Renal pelvis (tissue), 4 donors: Measurements from ENCODE around the gene EFHC2. TPM values are rescaled to one million over a fixed set of nuclear protein-coding genes. Genes with fewer than 3 reads are reported as not detected.
"Not testable (repeated sequence)": the region's sequence is repeated elsewhere in the genome, so short reads cannot be mapped to it uniquely, and the experiment has no call there.

Source experiments
- DNase-seq: peaks from one replicate; pipeline ENCODE4 v3.0.0-alpha.2; 2013
- polyA plus RNA-seq, 3 donors: library from polyadenylated mRNA; unstranded; fragments of 120-200 nt; gene quantifications; one replicate each; pipeline ENCODE4 v1.2.1, GENCODE V29; 2013; ENCODE audit not compliant: insufficient read length in 3 of 3

Gene EFHC2
- polyA plus RNA-seq, 3 donors, result 7.1 to 10.6 (median 8.6) TPM

DNA sequence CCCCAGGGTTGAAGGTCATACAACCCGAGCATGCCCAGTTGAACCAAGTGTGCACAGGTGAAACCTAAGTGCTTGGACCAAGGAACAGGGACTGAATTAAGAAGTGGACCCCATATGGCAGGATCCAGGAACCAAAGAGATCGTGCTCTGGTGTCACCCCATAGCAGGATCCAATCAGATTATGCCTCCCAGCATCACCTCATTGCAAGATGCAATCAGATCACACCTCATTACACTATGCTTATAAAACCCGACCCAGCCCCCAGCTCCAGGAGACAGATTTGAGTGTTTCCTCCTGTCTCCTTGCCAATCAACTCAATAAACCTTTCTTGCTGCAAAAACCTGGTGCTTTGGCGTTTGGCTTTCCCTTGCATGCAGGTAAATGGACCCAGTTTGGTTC is 37.6 kb downstream of the EFHC2 start:
- DNase-seq, result no peak

DNA sequence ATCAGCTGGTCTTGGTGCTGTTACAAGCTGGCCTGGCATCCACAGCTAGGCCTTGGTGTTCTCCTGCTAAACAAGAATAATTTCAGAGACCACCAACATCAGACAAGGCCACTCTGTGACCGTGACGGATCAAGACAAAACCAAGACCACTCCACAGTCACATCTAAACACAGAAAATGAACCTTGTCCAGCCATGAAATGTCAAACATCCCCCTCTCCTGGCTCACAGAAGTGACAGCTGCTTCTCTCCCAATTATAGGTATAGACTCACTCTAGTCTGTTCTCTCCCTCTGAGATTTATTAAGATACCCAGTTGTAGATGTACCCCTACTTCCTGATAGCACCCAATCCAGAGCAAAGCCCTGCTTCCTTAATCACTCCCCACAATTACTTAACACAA is 40.4 kb downstream of the EFHC2 start:
- no peak for DNase-seq

- DNase-seq, result no peak
These were observed 44.3 kb downstream of the EFHC2 start for GRCh38 chrX:44299177-44299576.

DNA sequence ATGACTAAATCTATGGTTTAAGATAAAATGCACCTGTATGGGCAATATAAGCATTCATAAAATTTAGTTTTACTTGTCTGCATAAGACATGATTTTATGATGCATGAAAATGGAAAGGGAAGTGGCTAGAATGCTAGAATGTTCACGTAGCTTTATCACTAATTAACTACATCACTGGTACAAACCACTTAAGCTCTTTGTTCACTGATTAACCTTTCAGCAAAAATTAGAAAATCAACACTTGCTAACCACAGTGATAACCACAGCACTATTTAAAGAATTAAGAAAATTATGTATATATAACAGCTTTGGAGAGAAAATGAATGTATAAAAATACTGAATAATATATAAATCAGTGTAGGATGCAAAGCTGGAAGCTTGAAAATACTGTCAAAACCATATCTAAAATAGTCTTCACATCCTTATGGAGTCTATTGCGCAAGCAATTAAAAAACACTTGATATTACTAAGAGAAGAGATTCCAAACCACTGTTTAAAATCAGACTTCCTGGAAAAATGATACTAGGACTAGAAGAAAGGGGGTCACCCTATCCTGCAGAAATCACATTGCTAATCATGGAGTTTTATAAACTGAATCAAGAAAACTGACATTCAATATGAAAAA is 51.9 kb downstream of the EFHC2 start:
- DNase-seq, result no peak

- no peak for DNase-seq
These were observed 52.8 kb downstream of the EFHC2 start for GRCh38 chrX:44290718-44291117.

DNA sequence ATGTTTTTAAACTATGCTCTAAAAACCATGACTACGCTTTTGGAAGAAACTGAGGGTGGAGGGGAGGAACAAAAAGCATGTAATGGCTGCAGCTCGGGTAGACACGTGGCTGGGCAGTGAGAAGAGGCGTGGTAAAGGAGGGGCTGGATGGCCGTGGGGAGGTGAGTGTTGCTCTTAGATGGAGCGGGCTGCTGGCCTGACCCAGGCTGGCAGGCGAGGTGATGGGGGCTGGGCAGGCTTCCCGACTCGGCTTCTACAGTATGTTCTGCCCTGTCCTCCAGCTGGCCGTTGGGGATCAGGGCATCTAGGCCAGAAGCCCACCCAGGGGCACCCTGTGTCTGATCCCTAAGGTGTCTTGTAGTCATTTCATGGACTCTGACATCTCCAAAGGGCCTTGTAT is 60.7 kb downstream of the EFHC2 start:
- no peak for DNase-seq

- no peak for DNase-seq
These were observed 63.4 kb downstream of the EFHC2 start for GRCh38 chrX:44280116-44280515.

GRCh38 chrX:44274096-44274495 is 69.4 kb downstream of the EFHC2 start:
- DNase-seq, result no peak

DNA sequence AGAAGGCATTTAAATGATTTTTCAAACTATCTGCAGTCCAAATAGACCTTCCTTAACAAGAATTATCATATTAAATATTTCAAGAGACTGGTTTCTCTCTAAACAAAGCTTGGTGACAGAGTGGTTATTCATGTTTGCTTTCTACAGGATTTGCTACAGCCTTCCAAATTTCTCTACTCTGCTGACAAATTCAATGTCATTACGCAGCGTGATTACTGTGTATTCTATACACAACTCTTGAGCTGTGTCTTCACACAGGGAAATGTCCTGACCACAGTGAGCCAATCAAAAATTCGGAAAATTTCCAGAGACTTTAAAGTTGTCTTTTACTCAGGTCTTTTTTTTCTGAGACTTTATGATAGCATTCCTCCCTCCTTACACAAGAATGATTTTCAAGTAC is 75.6 kb downstream of the EFHC2 start:
- DNase-seq, result no peak

DNA sequence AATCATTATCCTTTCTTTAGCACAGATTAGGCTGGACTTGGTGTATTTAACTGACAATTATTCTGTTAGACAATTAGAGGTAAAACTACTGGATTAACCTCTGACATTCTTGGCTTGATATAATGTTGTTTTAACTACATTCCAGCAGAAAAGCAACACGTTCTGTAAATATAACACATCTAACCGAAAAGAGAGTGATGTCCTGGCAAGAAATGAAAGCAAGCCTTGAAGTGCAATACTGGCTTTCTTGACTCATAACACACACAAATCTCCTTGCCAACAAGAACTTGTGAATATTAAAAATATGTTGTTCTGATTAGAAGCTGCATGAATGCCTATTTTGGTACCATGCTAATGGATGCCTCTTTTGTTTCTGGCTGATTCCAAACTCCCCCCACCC is 76.4 kb downstream of the EFHC2 start:
- no peak for DNase-seq

GRCh38 chrX:44265559-44265958 is 77.9 kb downstream of the EFHC2 start:
- DNase-seq, result no peak

- no peak for DNase-seq
These were observed 78.5 kb downstream of the EFHC2 start for GRCh38 chrX:44264936-44265335.

GRCh38 chrX:44261286-44261685 is 82.2 kb downstream of the EFHC2 start:
- no peak for DNase-seq

- DNase-seq, result no peak
These were observed 82.9 kb downstream of the EFHC2 start for GRCh38 chrX:44260609-44261008.

DNA sequence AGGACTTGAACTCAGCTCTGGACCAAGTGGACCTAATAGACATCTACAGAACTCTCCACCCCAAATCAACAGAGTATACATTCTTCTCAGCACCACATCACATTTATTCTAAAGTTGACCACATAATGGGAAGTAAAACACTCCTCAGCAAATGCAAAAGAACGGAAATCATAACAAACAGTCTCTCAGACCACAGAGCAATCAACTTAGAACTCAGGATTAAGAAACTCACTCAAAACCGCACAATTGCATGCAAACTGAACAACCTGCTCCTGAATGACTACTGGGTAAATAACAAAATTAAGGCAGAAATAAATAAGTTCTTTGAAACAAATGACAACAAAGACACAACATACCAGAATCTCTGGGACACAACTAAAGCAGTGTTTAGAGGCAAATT is 87.7 kb downstream of the EFHC2 start:
- not testable (repeated sequence) for DNase-seq

DNA sequence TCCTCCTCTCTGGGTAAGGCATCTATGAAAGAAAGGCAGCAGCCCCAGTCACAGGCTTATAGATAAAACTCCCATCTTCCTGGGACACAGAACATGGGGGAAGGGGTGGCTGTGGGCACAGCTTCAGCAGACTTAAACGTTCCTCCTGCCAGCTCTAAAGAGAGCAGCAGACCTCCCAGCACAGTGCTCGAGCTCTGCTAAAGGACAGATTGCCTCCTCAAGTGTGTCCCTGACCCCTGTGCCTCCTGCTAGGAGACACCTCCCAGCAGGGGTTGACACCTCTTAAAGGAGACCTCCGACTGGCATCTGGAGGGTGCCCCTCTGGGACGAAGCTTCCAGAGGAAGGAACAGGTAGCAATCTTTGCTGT is 89.9 kb downstream of the EFHC2 start:
- no peak for DNase-seq

DNA sequence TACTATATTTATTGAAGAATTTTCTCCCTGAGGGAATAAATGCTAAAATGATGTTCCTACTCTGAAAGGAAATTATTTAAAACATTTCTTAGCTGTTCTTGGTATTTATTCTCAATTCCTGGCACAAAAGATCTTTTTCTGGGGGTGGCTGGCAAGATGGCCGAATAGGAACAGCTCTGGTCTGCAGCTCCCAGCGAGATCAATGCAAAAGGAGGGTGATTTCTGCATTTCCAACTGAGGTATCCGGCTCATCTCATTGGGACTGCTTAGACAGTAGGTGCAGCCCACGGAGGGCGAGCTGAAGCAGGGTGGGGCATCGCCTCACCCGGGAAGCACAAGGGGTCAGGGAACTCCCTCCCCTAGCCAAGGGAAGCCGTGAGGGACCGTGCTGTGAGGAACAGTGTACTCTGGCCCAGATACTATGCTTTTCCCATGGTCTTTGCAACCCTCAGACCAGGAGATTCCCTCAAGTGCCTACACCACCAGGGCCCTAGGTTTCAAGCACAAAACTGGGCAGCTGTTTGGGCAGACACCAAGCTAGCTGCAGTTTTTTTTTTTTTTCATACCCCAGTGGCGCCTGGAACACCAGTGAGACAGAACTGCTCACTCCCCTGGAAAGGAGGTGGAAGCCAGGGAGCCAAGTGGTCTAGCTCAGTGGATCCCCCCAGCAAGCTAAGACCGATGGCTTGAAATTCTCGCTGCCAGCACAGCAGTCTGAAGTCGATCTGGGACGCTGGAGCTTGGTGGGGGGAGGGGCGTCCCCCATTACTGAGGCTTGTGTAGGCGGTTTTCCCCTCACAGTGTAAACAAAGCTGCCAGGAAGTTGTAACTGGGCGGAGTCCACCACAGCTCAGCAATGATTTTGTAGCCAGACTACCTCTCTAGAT is 90.5 kb downstream of the EFHC2 start:
- DNase-seq, result peak; percentile 27

DNA sequence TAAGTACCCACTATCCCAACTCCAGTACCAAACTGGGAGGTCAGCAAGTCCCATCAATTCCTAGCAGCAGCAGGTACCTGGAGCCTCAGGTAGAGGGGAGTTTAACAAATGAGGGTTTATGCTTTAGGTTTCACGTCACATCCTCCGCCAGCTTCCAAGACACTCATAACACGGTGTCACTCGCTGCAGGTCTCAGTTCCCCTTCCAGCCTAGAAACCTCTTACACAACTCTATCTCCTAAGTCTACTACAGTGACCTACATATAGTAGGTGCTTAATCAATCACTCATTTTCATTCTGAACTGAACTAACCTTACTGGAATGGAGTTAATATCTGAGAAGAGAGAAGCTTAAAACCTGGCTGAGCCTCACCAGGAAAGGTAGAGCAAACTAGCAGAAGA is 96.0 kb downstream of the EFHC2 start:
- no peak for DNase-seq

DNA sequence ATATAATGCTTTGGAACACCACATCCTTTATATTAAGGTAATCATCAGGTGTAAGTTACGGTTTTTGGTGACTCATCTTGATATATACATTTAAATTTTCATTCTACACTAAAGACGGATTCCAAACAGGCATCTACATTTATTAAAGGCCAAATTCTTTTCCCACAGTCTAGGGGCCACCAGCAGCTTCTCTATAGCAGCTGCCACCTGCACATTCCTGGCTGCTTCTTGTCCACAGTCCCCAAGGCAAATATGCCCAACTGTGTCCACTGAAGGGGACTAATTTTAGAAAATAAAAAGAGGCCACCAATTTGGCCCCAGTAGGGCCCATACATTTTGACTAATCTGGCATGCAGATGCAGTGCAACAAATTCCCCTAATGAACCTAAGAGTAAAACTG is 96.6 kb downstream of the EFHC2 start:
- no peak for DNase-seq

DNA sequence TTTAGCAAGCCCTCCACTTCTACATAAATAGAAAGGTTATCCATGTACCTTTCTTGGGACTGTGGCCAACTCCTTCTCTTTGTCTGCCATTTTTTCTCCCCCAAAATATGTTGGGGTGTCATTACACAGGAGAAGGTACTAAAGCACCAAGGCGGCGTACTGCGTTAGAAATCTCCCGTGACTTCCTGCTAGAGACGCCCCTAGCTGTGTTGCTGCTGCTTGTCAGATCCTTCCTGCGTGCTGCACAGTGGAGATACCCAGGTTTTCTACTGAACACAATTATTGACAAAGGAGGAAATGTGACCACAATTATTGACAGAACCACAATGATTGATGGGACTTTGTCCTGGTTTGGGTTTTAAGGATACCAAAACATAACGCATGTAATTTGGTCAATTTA is 97.7 kb downstream of the EFHC2 start:
- DNase-seq, result no peak

GRCh38 chrX:44244008-44244407 is 99.5 kb downstream of the EFHC2 start:
- peak; percentile 27 for DNase-seq

GRCh38 chrX:44241546-44241945 is 101.9 kb downstream of the EFHC2 start:
- no peak for DNase-seq

DNA sequence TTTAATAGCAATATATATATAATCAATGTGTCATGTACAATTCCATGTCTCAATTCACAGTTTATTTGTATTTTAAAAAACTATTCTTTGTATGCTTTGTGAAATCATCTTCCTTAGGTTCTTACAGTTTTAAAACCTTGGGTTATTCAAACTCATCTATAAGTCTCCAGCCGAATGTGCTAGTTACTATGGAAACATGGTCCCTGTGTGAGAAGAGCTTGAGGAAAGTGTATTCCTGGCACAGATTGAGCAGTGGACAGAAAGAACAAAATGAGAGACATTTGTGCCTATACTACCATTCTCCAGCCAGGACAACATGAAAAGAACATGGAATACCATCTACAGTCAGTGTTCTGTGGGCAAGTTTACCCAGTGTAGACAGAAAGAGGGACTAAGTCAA is 103.4 kb downstream of the EFHC2 start:
- no peak for DNase-seq

GRCh38 chrX:44239036-44239435 is 104.4 kb downstream of the EFHC2 start:
- DNase-seq, result no peak
